GM12873 (cell line): ENCODE results near the gene CHI3L1.

Source experiments
- CTCF ChIP-seq: IDR thresholded peaks from 2 replicates; pipeline ENCODE4 v1.5.1; 2012; ENCODE audit warnings: low read depth, mild to moderate bottlenecking, moderate library complexity, low read length, control low read depth; ENCODE audit not compliant: insufficient read depth; ENCODE audit errors: missing control alignments

Gene CHI3L1

DNA sequence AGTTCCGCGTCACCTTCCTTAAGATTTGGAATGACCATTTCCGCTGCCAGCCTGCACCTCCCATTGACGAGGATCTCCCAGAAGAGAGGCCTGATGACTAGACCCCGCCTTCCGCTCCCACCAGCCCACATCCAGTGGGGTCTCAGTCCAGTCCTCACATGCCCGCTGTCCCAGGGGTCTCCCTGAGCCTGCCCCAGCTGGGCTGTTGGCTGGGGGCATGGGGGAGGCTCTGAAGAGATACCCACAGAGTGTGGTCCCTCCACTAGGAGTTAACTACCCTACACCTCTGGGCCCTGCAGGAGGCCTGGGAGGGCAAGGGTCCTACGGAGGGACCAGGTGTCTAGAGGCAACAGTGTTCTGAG is 20.7 kb downstream of the CHI3L1 start:
- no peak for TF ChIP-seq CTCF

DNA sequence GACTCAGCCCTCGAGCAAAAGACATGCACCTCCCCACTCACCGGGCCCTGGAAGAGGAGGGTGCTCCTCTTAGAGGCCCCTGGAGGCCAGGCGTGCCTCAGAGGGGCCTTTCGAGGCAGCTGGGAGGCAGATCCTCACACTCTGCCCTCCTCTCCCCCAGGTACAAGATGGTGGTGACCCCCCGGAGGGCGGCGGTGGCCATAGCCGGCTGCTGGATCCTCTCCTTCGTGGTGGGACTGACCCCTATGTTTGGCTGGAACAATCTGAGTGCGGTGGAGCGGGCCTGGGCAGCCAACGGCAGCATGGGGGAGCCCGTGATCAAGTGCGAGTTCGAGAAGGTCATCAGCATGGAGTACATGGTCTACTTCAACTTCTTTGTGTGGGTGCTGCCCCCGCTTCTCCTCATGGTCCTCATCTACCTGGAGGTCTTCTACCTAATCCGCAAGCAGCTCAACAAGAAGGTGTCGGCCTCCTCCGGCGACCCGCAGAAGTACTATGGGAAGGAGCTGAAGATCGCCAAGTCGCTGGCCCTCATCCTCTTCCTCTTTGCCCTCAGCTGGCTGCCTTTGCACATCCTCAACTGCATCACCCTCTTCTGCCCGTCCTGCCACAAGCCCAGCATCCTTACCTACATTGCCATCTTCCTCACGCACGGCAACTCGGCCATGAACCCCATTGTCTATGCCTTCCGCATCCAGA is 21.3 kb downstream of the CHI3L1 start:
- no peak for TF ChIP-seq CTCF

DNA sequence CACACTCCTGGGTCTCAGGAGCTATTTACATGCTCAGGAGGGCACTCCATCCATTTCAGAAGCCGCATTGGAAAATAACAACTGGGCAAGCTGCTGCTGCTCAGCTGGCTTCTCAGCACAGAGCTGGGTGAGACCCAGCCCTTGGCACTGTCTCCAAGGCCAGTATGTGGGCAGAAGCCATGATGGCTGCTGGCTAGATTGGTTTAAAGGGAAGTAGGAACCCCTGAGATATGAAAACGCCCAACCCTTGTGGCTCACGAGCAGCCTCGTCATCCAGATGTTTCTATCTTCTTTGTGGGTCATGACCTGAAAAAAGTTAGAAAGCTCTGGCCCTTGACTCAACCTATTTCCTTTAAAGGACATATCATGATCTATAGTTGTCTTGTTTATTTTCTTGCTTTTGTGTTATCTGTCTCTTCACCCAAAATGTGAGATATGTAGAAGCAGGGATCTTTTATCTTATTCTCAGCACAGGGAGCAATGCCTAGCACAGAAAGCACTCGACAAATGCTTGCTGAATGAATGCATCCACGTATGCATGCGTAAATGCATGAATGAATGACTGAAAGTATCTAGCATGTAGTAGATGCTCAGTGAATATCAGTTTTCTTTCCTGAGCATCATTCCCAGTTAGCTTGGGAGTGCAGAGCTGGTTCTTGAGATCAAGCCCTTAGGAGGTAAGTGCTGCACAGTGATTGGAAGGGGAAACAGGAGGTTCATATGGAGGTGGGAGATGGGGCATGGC is 22.4 kb downstream of the CHI3L1 start:
- no peak for TF ChIP-seq CTCF

GRCh38 chr1:203162403-203162802 is 24.1 kb downstream of the CHI3L1 start:
- no peak for TF ChIP-seq CTCF

DNA sequence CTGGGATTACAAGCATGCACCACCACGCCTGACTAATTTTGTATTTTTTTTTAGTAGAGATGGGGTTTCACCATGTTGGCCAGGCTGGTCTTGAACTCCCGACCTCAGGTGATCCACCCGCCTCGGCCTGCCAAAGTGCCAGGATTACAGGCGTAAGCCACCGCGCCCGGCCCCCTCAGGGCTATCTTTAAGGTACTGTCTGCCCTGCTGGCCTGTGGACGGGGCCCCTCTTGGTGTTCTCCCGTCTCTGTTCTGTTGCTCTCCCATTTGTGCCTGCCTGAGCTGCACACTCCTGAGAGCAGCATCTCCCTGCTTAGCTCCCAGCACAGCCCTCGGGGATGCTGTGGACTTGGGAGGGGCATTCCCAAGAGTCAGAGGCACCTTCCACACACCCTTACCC is 24.8 kb downstream of the CHI3L1 start:
- no peak for TF ChIP-seq CTCF

DNA sequence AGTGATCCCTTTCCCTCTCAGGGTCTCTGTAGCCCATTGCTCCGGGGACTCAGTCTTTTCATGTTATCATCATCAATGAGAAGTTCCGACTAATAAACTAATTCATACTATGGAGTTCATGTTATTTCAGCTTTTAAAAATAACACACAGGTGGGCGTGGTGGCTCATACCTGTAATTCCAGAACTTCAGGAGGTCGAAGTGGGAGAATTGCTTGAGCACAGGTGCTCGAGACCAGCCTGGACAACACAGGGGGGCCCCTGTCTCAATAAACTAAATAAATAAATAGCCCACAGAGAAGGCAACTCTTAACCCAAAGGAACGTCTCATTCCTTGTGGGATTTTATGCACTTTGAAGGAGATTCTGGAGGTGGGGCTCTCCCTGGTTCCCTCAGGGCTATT is 25.3 kb downstream of the CHI3L1 start:
- TF ChIP-seq CTCF = no peak

DNA sequence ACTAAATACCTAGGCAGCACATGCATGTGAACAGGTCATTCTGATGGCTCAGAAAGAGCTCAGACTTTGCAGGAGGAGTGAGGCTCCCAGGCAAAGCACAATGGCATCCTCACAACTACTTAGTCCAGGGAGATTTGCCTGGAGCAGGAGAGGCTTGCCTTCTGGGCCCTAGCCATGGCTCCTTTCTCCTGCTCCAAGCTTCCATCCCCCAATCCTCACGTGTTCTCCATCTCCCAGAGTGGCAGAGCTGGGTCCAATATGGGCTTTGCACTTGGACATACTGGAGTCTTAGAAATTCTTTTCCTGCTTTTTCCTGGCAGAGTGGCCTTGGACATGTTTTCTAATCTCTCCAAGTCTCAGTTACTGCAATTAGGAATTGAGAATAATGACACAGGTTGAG is 26.7 kb downstream of the CHI3L1 start:
- TF ChIP-seq CTCF = no peak
